HepG2 (cell line): Measurements from ENCODE around the gene A2ML1. TPM values are rescaled to one million over a fixed set of nuclear protein-coding genes. Genes with fewer than 3 reads are reported as not detected.

Experiments used
- ATAC-seq: fragments of 200-7000 bp; cut with Tn5 transposase; 3 replicates; pipeline ENCODE4 v1.9.1; 2020; ENCODE audit warnings: mild to moderate bottlenecking, moderate library complexity
- BruUV-seq: library from RNA; stranded (reverse); fragments of 400-500 nt; replicated peaks from 2 replicates; lab custom pipeline; 2021; lab: Mats Ljungman, UMichigan
- CTCF ChIA-PET: fragments of 300-600 bp; formaldehyde crosslinking; extraction: SDS; loops from one replicate; lab custom pipeline; 2021; ENCODE audit warnings: low total read pairs, inconsistent platforms, low intra/inter-chr PET ratio; lab: Yijun Ruan, JAX
- POLR2A ChIA-PET: fragments of 350-600 bp; sonication (Branson Sonifier 250); formaldehyde crosslinking; loops from one replicate; lab custom pipeline; 2020; ENCODE audit warnings: antibody characterized with exemption, inconsistent platforms; lab: Yijun Ruan, JAX
- DNase-seq: peaks from one replicate; pipeline ENCODE4 v3.0.0-alpha.2; 2015; ENCODE audit warnings: low spot score
- FAIRE-seq: peaks from 3 replicates; lab custom pipeline; 2011; peaks lifted over from hg19 to GRCh38; lab: Jason Lieb, UNC
- H2AFZ ChIP-seq: one replicate; pipeline ENCODE4 v1.6.1; 2011; ENCODE audit warnings: low read length, inconsistent platforms
- H3K27ac ChIP-seq: fragments of 300-600 bp; 3 replicates; pipeline ENCODE4 v1.8.0; 2011; ENCODE audit warnings: mixed run types, mild to moderate bottlenecking, mixed read lengths, low read length, inconsistent platforms; ENCODE audit not compliant: insufficient read depth; ENCODE audit errors: extremely low read length
- H3K27me3 ChIP-seq, 2 experiments: fragments of 200-600 bp in 1 of 2; 2 replicates in 1 of 2; 3 replicates in 1 of 2; pipeline versions ENCODE4 v1.6.0 to v1.8.0; 2011; ENCODE audit warnings: low read length in 2 of 2, mild to moderate bottlenecking in 2 of 2, moderate library complexity in 2 of 2, inconsistent platforms in 1 of 2; ENCODE audit not compliant: insufficient read depth in 2 of 2, control insufficient read depth in 1 of 2
- H3K36me3 ChIP-seq, 2 experiments: fragments of 200-600 bp in 1 of 2; replicated peaks in 1 of 2; 2 replicates in 1 of 2; 3 replicates in 1 of 2; pipeline versions ENCODE4 v1.5.1 to v1.8.0; 2011; ENCODE audit warnings: low read length in 2 of 2, inconsistent platforms in 1 of 2; ENCODE audit not compliant: insufficient read depth in 2 of 2, control insufficient read depth in 1 of 2
- H3K4me1 ChIP-seq: 2 replicates; pipeline ENCODE4 v1.5.1; 2012; ENCODE audit warnings: low read length, inconsistent platforms; ENCODE audit not compliant: insufficient read depth
- H3K4me2 ChIP-seq: 2 replicates; pipeline ENCODE4 v1.6.0; 2011; ENCODE audit warnings: low read depth, low read length, inconsistent platforms
- H3K4me3 ChIP-seq, 3 experiments: fragments of 200-600 bp in 1 of 3; sonication (generic), shearing (Covaris generic) in 1 of 3; replicated peaks in 1 of 3; 2 replicates each; pipeline ENCODE4 v1.5.1; 2011 to 2016; ENCODE audit warnings: low read length in 3 of 3, inconsistent platforms in 2 of 3, low read depth in 2 of 3, mild to moderate bottlenecking in 2 of 3, control low read depth in 1 of 3, mixed read lengths in 1 of 3; ENCODE audit not compliant: insufficient read depth in 1 of 3
- H3K79me2 ChIP-seq: one replicate; pipeline ENCODE4 v1.6.1; 2011; ENCODE audit warnings: low read length, inconsistent platforms; ENCODE audit not compliant: insufficient read depth
- H3K9ac ChIP-seq: 2 replicates; pipeline ENCODE4 v1.6.0; 2011; ENCODE audit warnings: mild to moderate bottlenecking, low read depth, low read length, inconsistent platforms; ENCODE audit not compliant: insufficient read depth
- H3K9me3 ChIP-seq: 2 replicates; pipeline ENCODE4 v1.5.1; 2012; ENCODE audit warnings: mild to moderate bottlenecking, low read length
- H4K20me1 ChIP-seq: 2 replicates; pipeline ENCODE4 v1.6.0; 2011; ENCODE audit warnings: inconsistent platforms, mild to moderate bottlenecking, low read length, moderate library complexity; ENCODE audit not compliant: insufficient read depth
- CCDC6 ChIP-seq: sonication (generic); formaldehyde crosslinking; IDR thresholded peaks from 2 replicates; pipeline ENCODE4 v1.8.1; 2022; ENCODE audit warnings: mild to moderate bottlenecking, missing genetic modification reagents, moderate library complexity
- HMG20A ChIP-seq: IDR thresholded peaks from 2 replicates; pipeline ENCODE4 v1.6.1; 2016; ENCODE audit warnings: borderline replicate concordance
- KDM5A ChIP-seq: fragments of 200-600 bp; sonication (generic); IDR thresholded peaks from 2 replicates; pipeline ENCODE4 v1.7.0; 2018; ENCODE audit warnings: antibody characterized with exemption, mild to moderate bottlenecking, low read length, borderline replicate concordance
- NFATC3 ChIP-seq: sonication (generic); formaldehyde crosslinking; IDR thresholded peaks from 2 replicates; pipeline ENCODE4 v1.5.1; 2020; ENCODE audit warnings: mild to moderate bottlenecking, missing genetic modification reagents
- SMC3 ChIP-seq: IDR thresholded peaks from 2 replicates; pipeline ENCODE4 v1.6.1; 2011; ENCODE audit warnings: low read length, improper control_type of control experiment
- SMYD3 ChIP-seq: sonication (generic); formaldehyde crosslinking; IDR thresholded peaks from 2 replicates; pipeline ENCODE4 v1.8.1; 2023; ENCODE audit warnings: mild to moderate bottlenecking, missing genetic modification reagents
- SNAPC2 ChIP-seq: sonication (generic); formaldehyde crosslinking; IDR thresholded peaks from 2 replicates; pipeline ENCODE4 v1.8.1; 2022; ENCODE audit warnings: mild to moderate bottlenecking, missing genetic modification reagents
- SP5 ChIP-seq: IDR thresholded peaks from 2 replicates; pipeline ENCODE4 v1.6.1; 2016; ENCODE audit warnings: low read depth, borderline replicate concordance
- SSRP1 ChIP-seq: IDR thresholded peaks from 2 replicates; pipeline ENCODE4 v1.6.1; 2016; ENCODE audit warnings: control low read depth
- STAG1 ChIP-seq: sonication (generic); formaldehyde crosslinking; IDR thresholded peaks from 2 replicates; pipeline ENCODE4 v1.4.0; 2020; ENCODE audit warnings: missing genetic modification reagents
- ZMYM4 ChIP-seq: sonication (generic); formaldehyde crosslinking; IDR thresholded peaks from 2 replicates; pipeline ENCODE4 v1.8.1; 2023; ENCODE audit warnings: mild to moderate bottlenecking, missing genetic modification reagents
- ZNF263 ChIP-seq: sonication (generic); formaldehyde crosslinking; IDR thresholded peaks from 2 replicates; pipeline ENCODE4 v1.4.0; 2020; ENCODE audit warnings: missing genetic modification reagents
- ZNF354B ChIP-seq: sonication (generic); formaldehyde crosslinking; IDR thresholded peaks from 2 replicates; pipeline ENCODE4 v1.8.0; 2022; ENCODE audit warnings: mild to moderate bottlenecking, missing genetic modification reagents
- ZNF431 ChIP-seq: sonication (generic); formaldehyde crosslinking; IDR thresholded peaks from 2 replicates; pipeline ENCODE4 v1.9.0; 2022; ENCODE audit warnings: missing genetic modification reagents, low read depth, mild to moderate bottlenecking, borderline replicate concordance
- ZNF512B ChIP-seq: sonication (generic); formaldehyde crosslinking; IDR thresholded peaks from 2 replicates; pipeline ENCODE4 v1.5.1; 2020; ENCODE audit warnings: missing genetic modification reagents, mild to moderate bottlenecking, borderline replicate concordance
- ZNF761 ChIP-seq: sonication (generic); formaldehyde crosslinking; conservative IDR thresholded peaks from 2 replicates; pipeline ENCODE4 v1.4.0; 2020; ENCODE audit warnings: mild to moderate bottlenecking, missing genetic modification reagents
- WGBS: methylation state at CpG from one replicate; pipeline ENCODE4 v1.1.6; 2017; ENCODE audit warnings: low lambda C conversion rate; 5-methylcytosine and 5-hydroxymethylcytosine counted together
- in situ Hi-C: cut with HindIII; loops from 2 replicates; pipeline ENCODE4 v1.10.0; 2017; ENCODE audit warnings: low pct_unique_long_range_greater_than_20kb; ENCODE audit not compliant: extremely low pct_ligation_motif_present
- intact Hi-C: fragments of 100-400 bp; cut with micrococcal nuclease; formaldehyde crosslinking; loops from one replicate; pipeline ENCODE4 v1.10.0; 2022; ENCODE audit not compliant: unreplicated experiment
- polyA plus RNA-seq, 8 experiments: library from polyadenylated mRNA; depleted of rRNA in 3 of 8; stranded (reverse) in 7 of 8; unstranded in 1 of 8; fragments of >200 nt; fragmentation: Illumina TruSeq in 4 of 8; extraction: Trizol in 4 of 8; gene quantifications; 2 replicates each; pipeline versions ENCODE4 v1.2.1 to v1.2.3, GENCODE V29; 2011 to 2016; ENCODE audit warnings: low read depth in 4 of 8, missing spikeins in 1 of 8, mixed read lengths in 1 of 8; ENCODE audit not compliant: insufficient read depth in 1 of 8
- total RNA-seq, 5 experiments: library from RNA; depleted of rRNA; stranded (reverse); fragments of >200 nt; fragmentation: Illumina TruSeq; extraction: Trizol; gene quantifications; 2 replicates each; pipeline ENCODE4 v1.2.3, GENCODE V29; 2016; ENCODE audit warnings: low read depth in 1 of 5
- TF ChIP-seq, protein P1 (sequence below), 2 experiments: sonication (generic) in 1 of 2; formaldehyde crosslinking in 1 of 2; IDR thresholded peaks; 2 replicates each; pipeline versions ENCODE4 v1.4.0 to v1.6.1; 2018 to 2020; ENCODE audit warnings: missing genetic modification reagents in 2 of 2, borderline replicate concordance in 1 of 2, low read depth in 1 of 2, mild to moderate bottlenecking in 1 of 2, missing biosample characterization in 1 of 2
- TF ChIP-seq, protein P2 (sequence below): sonication (generic); formaldehyde crosslinking; IDR thresholded peaks from 2 replicates; pipeline ENCODE4 v1.8.0; 2022; ENCODE audit warnings: missing genetic modification reagents, mild to moderate bottlenecking, inconsistent platforms, borderline replicate concordance

The A2ML1 gene
- total and polyA plus RNA-seq, 2 of the 13 experiments (the other 11 are each of a cell fraction or from before 2014, with no cell fraction given), result not detected

- TF ChIP-seq ZNF512B, result no peak
- TF ChIP-seq, all 625 proteins: peak for 0
Measured at GRCh38 chr12:8821591-8821990, 830 bp upstream of the A2ML1 start (continued).

GRCh38 chr12:8823565-8824300 is 1.3 kb downstream of the A2ML1 start:
- POLR2A ChIA-PET, result no interaction called here
- Histone ChIP-seq H3K27me3 (peaks cover 0 to 2% of the 10 kb centered on the region in 2 experiments; a peak in 3 of 5 replicates), H4K20me1 (no peaks in the 10 kb centered on the region), H3K9me3 (no peaks in the 10 kb centered on the region), H3K4me2 (no peak overlapping the region), H3K9ac (no peak overlapping the region), H3K4me1 (no peaks in the 10 kb centered on the region), H3K79me2 (no peaks in the 10 kb centered on the region), H3K27ac (no peak overlapping the region), H3K4me3 (no peak overlapping the region), H2AFZ (no peak overlapping the region), H3K36me3 (no peaks in the 10 kb centered on the region)
- CTCF ChIA-PET, result no interaction called here
- DNase-seq, result no peak
- in situ Hi-C loops (no loop called here), intact Hi-C loops (loop anchor here (2.0 kb wide), 1 partner anchor 141 kb away; no protein-coding TSS in a partner anchor)
- peak; percentile 41; the same call in 2 of the 3 replicates for ATAC-seq
- 11% methylated on average over 8 of the region's 8 CpGs for WGBS
- BruUV-seq, result no TSS peak
- FAIRE-seq, result no peak
- no peak for TF ChIP-seq ZNF354B
- no peak for TF ChIP-seq NFATC3 (CRISPR knock-in tag)
- no peak for TF ChIP-seq HMG20A (CRISPR knock-in tag)
- TF ChIP-seq STAG1 (CRISPR knock-in tag), result peak; percentile 48
- TF ChIP-seq ZNF431, result no peak
- no peak for TF ChIP-seq KDM5A
- peak; percentile 19; the same call in 1 of the 2 replicates for TF ChIP-seq SMC3
- TF ChIP-seq SP5 (CRISPR knock-in tag), result no peak
- no peak for TF ChIP-seq ZNF263
- TF ChIP-seq CCDC6, result no peak
- no peak for TF ChIP-seq ZMYM4 (CRISPR knock-in tag)
- TF ChIP-seq ZNF761, result no peak
- no peak for TF ChIP-seq SNAPC2
- no peak for TF ChIP-seq SSRP1 (CRISPR knock-in tag)
- TF ChIP-seq, protein P1, sequence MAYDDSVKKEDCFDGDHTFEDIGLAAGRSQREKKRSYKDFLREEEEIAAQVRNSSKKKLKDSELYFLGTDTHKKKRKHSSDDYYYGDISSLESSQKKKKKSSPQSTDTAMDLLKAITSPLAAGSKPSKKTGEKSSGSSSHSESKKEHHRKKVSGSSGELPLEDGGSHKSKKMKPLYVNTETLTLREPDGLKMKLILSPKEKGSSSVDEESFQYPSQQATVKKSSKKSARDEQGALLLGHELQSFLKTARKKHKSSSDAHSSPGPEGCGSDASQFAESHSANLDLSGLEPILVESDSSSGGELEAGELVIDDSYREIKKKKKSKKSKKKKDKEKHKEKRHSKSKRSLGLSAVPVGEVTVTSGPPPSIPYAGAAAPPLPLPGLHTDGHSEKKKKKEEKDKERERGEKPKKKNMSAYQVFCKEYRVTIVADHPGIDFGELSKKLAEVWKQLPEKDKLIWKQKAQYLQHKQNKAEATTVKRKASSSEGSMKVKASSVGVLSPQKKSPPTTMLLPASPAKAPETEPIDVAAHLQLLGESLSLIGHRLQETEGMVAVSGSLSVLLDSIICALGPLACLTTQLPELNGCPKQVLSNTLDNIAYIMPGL (CRISPR knock-in tag; IDR thresholded peaks at IDR 0.05; ENCODE audit: borderline replicate concordance in 1 of 2, low read depth in 1 of 2), result no peak
- TF ChIP-seq SMYD3 (CRISPR knock-in tag), result no peak
- TF ChIP-seq, protein P2, sequence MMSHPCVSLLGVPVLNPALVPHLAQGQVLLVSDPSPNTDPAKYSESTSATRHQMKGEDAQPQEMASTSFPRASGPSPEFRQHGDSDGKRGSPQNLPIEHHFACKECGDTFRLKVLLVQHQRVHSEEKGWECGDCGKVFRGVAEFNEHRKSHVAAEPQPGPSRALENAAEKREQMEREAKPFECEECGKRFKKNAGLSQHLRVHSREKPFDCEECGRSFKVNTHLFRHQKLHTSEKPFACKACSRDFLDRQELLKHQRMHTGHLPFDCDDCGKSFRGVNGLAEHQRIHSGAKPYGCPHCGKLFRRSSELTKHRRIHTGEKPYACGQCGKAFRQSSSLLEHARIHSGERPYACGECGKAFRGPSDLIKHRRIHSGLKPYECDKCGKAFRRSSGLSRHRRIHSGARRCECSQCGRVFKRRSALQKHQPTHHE (CRISPR knock-in tag), result no peak
